A673 (cell line): ENCODE data around the gene COG7. TPM values are rescaled to one million over a fixed set of nuclear protein-coding genes. Genes with fewer than 3 reads are reported as not detected.
"Not testable (repeated sequence)": the region's sequence is repeated elsewhere in the genome, so short reads cannot be mapped to it uniquely, and the experiment has no call there.

ENCODE experiments used
- BruUV-seq: library from RNA; stranded (reverse); fragments of 400-500 nt; replicated peaks from 2 replicates; lab custom pipeline; 2021; lab: Mats Ljungman, UMichigan
- CTCF ChIA-PET: fragments of 300-600 bp; sonication (Branson Sonifier 250); formaldehyde crosslinking; loops from one replicate; lab custom pipeline; 2022; ENCODE audit warnings: antibody characterized with exemption; lab: Charles Lee
- POLR2A ChIA-PET: fragments of 300-600 bp; sonication (Branson Sonifier 250); formaldehyde crosslinking; loops from one replicate; lab custom pipeline; 2022; ENCODE audit warnings: antibody characterized with exemption; ENCODE audit not compliant: low non-redundant PET; lab: Charles Lee
- DNase-seq: peaks from one replicate; pipeline ENCODE4 v3.0.0-alpha.2; 2015; ENCODE audit warnings: low spot score
- H3K27ac ChIP-seq: fragments of 200-600 bp; sonication (generic); 2 replicates; pipeline ENCODE4 v1.5.1; 2016; ENCODE audit warnings: mixed run types, low read depth, mild to moderate bottlenecking, mixed read lengths, antibody characterized with exemption, low read length; ENCODE audit not compliant: poor library complexity, severe bottlenecking
- H3K27me3 ChIP-seq: fragments of 200-600 bp; sonication (generic); replicated peaks from 2 replicates; pipeline ENCODE4 v1.6.1; 2017; ENCODE audit warnings: mixed run types, low read depth, mild to moderate bottlenecking, mixed read lengths, antibody characterized with exemption, low read length; ENCODE audit not compliant: insufficient read depth, poor library complexity
- H3K36me3 ChIP-seq: fragments of 200-600 bp; sonication (generic); 2 replicates; pipeline ENCODE4 v1.6.1; 2016; ENCODE audit warnings: mixed run types, mild to moderate bottlenecking, mixed read lengths, antibody characterized with exemption, low read length; ENCODE audit not compliant: insufficient read depth, poor library complexity, severe bottlenecking
- H3K4me1 ChIP-seq: fragments of 200-600 bp; sonication (generic); 2 replicates; pipeline ENCODE4 v1.6.1; 2017; ENCODE audit warnings: mixed run types, mild to moderate bottlenecking, mixed read lengths, antibody characterized with exemption, low read length; ENCODE audit not compliant: insufficient read depth, poor library complexity, severe bottlenecking
- H3K4me3 ChIP-seq: fragments of 200-600 bp; sonication (generic); 2 replicates; pipeline ENCODE4 v1.5.1; 2016; ENCODE audit warnings: low read depth, mixed run types, mild to moderate bottlenecking, mixed read lengths, low read length; ENCODE audit not compliant: poor library complexity, severe bottlenecking
- H3K9me3 ChIP-seq: fragments of 200-600 bp; sonication (generic); 2 replicates; pipeline ENCODE4 v1.6.1; 2016; ENCODE audit warnings: mixed run types, low read depth, mild to moderate bottlenecking, mixed read lengths, antibody characterized with exemption, low read length; ENCODE audit not compliant: poor library complexity, severe bottlenecking
- CTCF ChIP-seq: fragments of 300-800, 200-600 bp; sonication (generic); conservative IDR thresholded peaks from 2 replicates; pipeline ENCODE4 v1.5.1; 2017; ENCODE audit warnings: low read depth, mild to moderate bottlenecking, antibody characterized with exemption, low read length, moderate library complexity, mixed read lengths
- EZH2 ChIP-seq: fragments of 200-600 bp; sonication (generic); IDR thresholded peaks from 2 replicates; pipeline ENCODE4 v1.6.1; 2017; ENCODE audit warnings: borderline replicate concordance, low read depth, mild to moderate bottlenecking, mixed read lengths, antibody characterized with exemption, low read length; ENCODE audit not compliant: poor library complexity, severe bottlenecking
- intact Hi-C: fragments of 100-400 bp; cut with micrococcal nuclease; formaldehyde crosslinking; loops from one replicate; pipeline ENCODE4 v1.10.0; 2022; ENCODE audit not compliant: unreplicated experiment
- total RNA-seq: library from RNA; stranded (reverse); gene quantifications from 2 replicates; pipeline ENCODE4 v1.2.3, GENCODE V29; 2021

The COG7 gene
- total RNA-seq, 1 experiment from 2014 or later = 33.8 TPM

- Histone ChIP-seq H3K9me3 (no peaks in the 10 kb centered on the region), H3K36me3 (peaks cover 48% of the 10 kb centered on the region), H3K27me3 (no peaks in the 10 kb centered on the region), H3K4me1 (no peaks in the 10 kb centered on the region), H3K4me3 (no peak overlapping the region), H3K27ac (no peak overlapping the region)
- ChIA-PET CTCF (no interaction called here), POLR2A (no interaction called here)
- no peak for DNase-seq
- intact Hi-C loops = no loop called here
- TF ChIP-seq EZH2 (no peak), CTCF (no peak)
- BruUV-seq = no TSS peak
These were observed 58.7 kb downstream of the COG7 start for GRCh38 chr16:23394141-23394831.

GRCh38 chr16:23392223-23392600 is 60.8 kb downstream of the COG7 start:
- intact Hi-C loops = no loop called here
- no peaks in the 10 kb centered on the region for H3K4me1 ChIP-seq
- DNase-seq = no peak
- no TSS peak for BruUV-seq
- no peaks in the 10 kb centered on the region for H3K9me3 ChIP-seq
- H3K27ac ChIP-seq = no peak overlapping the region
- H3K36me3 ChIP-seq = peaks cover 33% of the 10 kb centered on the region
- H3K27me3 ChIP-seq = no peaks in the 10 kb centered on the region
- TF ChIP-seq EZH2 = no peak
- TF ChIP-seq CTCF = no peak
- CTCF ChIA-PET = no interaction called here
- H3K4me3 ChIP-seq = no peak overlapping the region
- POLR2A ChIA-PET = no interaction called here

GRCh38 chr16:23391381-23392222 is 61.4 kb downstream of the COG7 start:
- TF ChIP-seq CTCF (no peak), EZH2 (no peak)
- Histone ChIP-seq H3K27ac (no peak overlapping the region), H3K27me3 (no peaks in the 10 kb centered on the region), H3K4me3 (no peak overlapping the region), H3K9me3 (no peaks in the 10 kb centered on the region), H3K4me1 (no peaks in the 10 kb centered on the region), H3K36me3 (peaks cover 30% of the 10 kb centered on the region)
- no TSS peak for BruUV-seq
- ChIA-PET POLR2A (no interaction called here), CTCF (no interaction called here)
- no peak for DNase-seq
- intact Hi-C loops = no loop called here

GRCh38 chr16:23389936-23390335 is 63.1 kb downstream of the COG7 start:
- H3K27ac ChIP-seq, POLR2A ChIA-PET, DNase-seq, intact Hi-C loops, H3K9me3 ChIP-seq, BruUV-seq, H3K27me3 ChIP-seq, CTCF ChIA-PET, H3K4me3 ChIP-seq, H3K4me1 ChIP-seq: not testable (repeated sequence)
- H3K36me3 ChIP-seq = peaks cover 20% of the 10 kb centered on the region
